Body of pancreas (tissue), 4 donors: ENCODE data around the gene KHNYN.
A peak's percentile ranks its signal among the peaks of the same experiment; 100 is the strongest.

Source experiments
- POLR2A ChIP-seq, 3 donors: fragments of 450-650 bp; IDR thresholded peaks; one replicate each; pipeline ENCODE4 v1.6.1; 2016; ENCODE audit warnings: antibody characterized with exemption in 3 of 3, mild to moderate bottlenecking in 2 of 3
- TF ChIP-seq, protein P1 (sequence below), 7 experiments: fragments of 450-650 bp in 4 of 7; fragments of 200-600 bp in 3 of 7; sonication (generic) in 3 of 7; IDR thresholded peaks; one replicate each; pipeline ENCODE4 v1.5.1; 2016 to 2019; ENCODE audit warnings: antibody characterized with exemption in 7 of 7

DNA sequence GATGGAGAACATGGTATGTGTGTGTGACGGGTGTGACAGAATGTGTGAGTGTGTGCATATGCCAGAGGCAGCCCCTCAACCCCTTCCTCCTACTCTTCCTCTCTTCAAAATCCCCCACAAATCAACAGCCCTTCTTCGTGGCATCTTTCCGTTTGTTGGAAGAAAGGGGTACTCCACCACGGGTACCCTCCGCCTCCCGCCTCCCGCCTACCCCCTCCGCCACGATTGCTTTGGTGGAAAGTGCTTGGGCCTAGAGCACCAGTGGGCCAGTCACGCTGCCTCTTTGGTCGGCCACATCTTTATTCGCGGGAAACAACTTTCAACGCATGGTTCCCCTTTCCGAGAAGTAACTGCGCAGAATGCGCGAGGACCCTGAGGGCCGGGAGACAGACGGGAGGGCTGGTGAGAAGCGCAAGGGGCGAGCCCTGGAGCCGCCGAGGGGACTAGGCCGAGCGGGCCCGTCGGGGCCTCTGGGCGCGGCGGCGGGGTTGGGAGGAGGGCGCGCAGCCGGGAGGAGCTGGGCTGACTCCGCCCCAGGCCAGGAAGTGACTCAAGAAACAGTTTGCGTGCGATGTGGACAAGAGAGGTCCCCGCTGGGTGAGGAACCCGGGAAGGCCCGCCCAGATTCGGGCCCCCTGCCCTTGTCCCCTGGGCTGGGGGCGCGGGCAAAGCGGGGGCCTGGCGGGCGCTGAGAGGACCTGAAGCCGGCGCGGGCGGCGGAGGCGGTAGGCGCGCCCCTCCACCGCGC lies at the start of gene KHNYN, which contains the start of gene CBLN3:
- TF ChIP-seq, protein P1, sequence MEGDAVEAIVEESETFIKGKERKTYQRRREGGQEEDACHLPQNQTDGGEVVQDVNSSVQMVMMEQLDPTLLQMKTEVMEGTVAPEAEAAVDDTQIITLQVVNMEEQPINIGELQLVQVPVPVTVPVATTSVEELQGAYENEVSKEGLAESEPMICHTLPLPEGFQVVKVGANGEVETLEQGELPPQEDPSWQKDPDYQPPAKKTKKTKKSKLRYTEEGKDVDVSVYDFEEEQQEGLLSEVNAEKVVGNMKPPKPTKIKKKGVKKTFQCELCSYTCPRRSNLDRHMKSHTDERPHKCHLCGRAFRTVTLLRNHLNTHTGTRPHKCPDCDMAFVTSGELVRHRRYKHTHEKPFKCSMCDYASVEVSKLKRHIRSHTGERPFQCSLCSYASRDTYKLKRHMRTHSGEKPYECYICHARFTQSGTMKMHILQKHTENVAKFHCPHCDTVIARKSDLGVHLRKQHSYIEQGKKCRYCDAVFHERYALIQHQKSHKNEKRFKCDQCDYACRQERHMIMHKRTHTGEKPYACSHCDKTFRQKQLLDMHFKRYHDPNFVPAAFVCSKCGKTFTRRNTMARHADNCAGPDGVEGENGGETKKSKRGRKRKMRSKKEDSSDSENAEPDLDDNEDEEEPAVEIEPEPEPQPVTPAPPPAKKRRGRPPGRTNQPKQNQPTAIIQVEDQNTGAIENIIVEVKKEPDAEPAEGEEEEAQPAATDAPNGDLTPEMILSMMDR (IDR thresholded peaks at IDR 0.05): no peak
- TF ChIP-seq POLR2A (IDR thresholded peaks at IDR 0.05): peak; percentile 96 to 98 (median 96)
